Liver (tissue), 3 donors: ENCODE measurements around the gene SLC35F4.

ENCODE experiments used
- GABPA ChIP-seq, 2 donors: IDR thresholded peaks in 1 of 2; conservative IDR thresholded peaks in 1 of 2; 2 replicates each; pipeline ENCODE4 v1.6.1; 2016; ENCODE audit warnings: antibody characterized with exemption in 2 of 2, mild to moderate bottlenecking in 1 of 2, moderate library complexity in 1 of 2
- JUND ChIP-seq, 2 donors: IDR thresholded peaks; 2 replicates each; pipeline ENCODE4 v1.6.1; 2016; ENCODE audit warnings: antibody characterized with exemption in 2 of 2
- NR2F2 ChIP-seq: IDR thresholded peaks from 2 replicates; pipeline ENCODE4 v1.6.1; 2016; ENCODE audit warnings: antibody characterized with exemption
- RXRA ChIP-seq, 2 donors: IDR thresholded peaks; 2 replicates each; pipeline ENCODE4 v1.6.1; 2017 to 2018; ENCODE audit warnings: antibody characterized with exemption in 2 of 2, mild to moderate bottlenecking in 1 of 2
- SP1 ChIP-seq: IDR thresholded peaks from 2 replicates; pipeline ENCODE4 v1.6.1; 2018; ENCODE audit warnings: antibody characterized with exemption, mild to moderate bottlenecking
- TAF1 ChIP-seq: conservative IDR thresholded peaks from 2 replicates; pipeline ENCODE4 v1.6.1; 2016; ENCODE audit warnings: antibody characterized with exemption, mild to moderate bottlenecking
- TF ChIP-seq, protein P1 (sequence below): fragments of 150-350 bp; IDR thresholded peaks from 2 replicates; pipeline ENCODE4 v1.5.1; 2017; ENCODE audit warnings: improper control_type of control experiment, low read depth, low read length; ENCODE audit not compliant: missing input control
- TF ChIP-seq, protein P2 (sequence below): IDR thresholded peaks from 2 replicates; pipeline ENCODE4 v1.6.1; 2016; ENCODE audit warnings: antibody characterized with exemption
- TF ChIP-seq, protein P3 (sequence below): IDR thresholded peaks from 2 replicates; pipeline ENCODE4 v1.6.1; 2016; ENCODE audit warnings: antibody characterized with exemption
- TF ChIP-seq, protein P4 (sequence below): IDR thresholded peaks from 2 replicates; pipeline ENCODE4 v1.6.1; 2016; ENCODE audit warnings: antibody characterized with exemption, mild to moderate bottlenecking
- donor health status: healthy.
- donor health status: healthy.

GRCh38 chr14:57831981-57832380 lies 33.9 kb downstream of the SLC35F4 start:
- TF ChIP-seq, protein P1, sequence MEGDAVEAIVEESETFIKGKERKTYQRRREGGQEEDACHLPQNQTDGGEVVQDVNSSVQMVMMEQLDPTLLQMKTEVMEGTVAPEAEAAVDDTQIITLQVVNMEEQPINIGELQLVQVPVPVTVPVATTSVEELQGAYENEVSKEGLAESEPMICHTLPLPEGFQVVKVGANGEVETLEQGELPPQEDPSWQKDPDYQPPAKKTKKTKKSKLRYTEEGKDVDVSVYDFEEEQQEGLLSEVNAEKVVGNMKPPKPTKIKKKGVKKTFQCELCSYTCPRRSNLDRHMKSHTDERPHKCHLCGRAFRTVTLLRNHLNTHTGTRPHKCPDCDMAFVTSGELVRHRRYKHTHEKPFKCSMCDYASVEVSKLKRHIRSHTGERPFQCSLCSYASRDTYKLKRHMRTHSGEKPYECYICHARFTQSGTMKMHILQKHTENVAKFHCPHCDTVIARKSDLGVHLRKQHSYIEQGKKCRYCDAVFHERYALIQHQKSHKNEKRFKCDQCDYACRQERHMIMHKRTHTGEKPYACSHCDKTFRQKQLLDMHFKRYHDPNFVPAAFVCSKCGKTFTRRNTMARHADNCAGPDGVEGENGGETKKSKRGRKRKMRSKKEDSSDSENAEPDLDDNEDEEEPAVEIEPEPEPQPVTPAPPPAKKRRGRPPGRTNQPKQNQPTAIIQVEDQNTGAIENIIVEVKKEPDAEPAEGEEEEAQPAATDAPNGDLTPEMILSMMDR = no peak
- TF ChIP-seq, protein P2, sequence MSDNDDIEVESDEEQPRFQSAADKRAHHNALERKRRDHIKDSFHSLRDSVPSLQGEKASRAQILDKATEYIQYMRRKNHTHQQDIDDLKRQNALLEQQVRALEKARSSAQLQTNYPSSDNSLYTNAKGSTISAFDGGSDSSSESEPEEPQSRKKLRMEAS = no peak
- TF ChIP-seq JUND (IDR thresholded peaks at IDR 0.05) = no peak
- TF ChIP-seq RXRA (IDR thresholded peaks at IDR 0.05) = no peak
- TF ChIP-seq, protein P3, sequence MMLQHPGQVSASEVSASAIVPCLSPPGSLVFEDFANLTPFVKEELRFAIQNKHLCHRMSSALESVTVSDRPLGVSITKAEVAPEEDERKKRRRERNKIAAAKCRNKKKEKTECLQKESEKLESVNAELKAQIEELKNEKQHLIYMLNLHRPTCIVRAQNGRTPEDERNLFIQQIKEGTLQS = no peak
- TF ChIP-seq NR2F2 = no peak
- no peak for TF ChIP-seq TAF1
- no peak for TF ChIP-seq GABPA (IDR thresholded peaks at IDR 0.05 in 1 of 2, conservative IDR thresholded peaks at IDR 0.05 in 1 of 2)
- TF ChIP-seq, protein P4, sequence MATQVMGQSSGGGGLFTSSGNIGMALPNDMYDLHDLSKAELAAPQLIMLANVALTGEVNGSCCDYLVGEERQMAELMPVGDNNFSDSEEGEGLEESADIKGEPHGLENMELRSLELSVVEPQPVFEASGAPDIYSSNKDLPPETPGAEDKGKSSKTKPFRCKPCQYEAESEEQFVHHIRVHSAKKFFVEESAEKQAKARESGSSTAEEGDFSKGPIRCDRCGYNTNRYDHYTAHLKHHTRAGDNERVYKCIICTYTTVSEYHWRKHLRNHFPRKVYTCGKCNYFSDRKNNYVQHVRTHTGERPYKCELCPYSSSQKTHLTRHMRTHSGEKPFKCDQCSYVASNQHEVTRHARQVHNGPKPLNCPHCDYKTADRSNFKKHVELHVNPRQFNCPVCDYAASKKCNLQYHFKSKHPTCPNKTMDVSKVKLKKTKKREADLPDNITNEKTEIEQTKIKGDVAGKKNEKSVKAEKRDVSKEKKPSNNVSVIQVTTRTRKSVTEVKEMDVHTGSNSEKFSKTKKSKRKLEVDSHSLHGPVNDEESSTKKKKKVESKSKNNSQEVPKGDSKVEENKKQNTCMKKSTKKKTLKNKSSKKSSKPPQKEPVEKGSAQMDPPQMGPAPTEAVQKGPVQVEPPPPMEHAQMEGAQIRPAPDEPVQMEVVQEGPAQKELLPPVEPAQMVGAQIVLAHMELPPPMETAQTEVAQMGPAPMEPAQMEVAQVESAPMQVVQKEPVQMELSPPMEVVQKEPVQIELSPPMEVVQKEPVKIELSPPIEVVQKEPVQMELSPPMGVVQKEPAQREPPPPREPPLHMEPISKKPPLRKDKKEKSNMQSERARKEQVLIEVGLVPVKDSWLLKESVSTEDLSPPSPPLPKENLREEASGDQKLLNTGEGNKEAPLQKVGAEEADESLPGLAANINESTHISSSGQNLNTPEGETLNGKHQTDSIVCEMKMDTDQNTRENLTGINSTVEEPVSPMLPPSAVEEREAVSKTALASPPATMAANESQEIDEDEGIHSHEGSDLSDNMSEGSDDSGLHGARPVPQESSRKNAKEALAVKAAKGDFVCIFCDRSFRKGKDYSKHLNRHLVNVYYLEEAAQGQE = no peak
- TF ChIP-seq SP1 = no peak
